Stomach smooth muscle (tissue), 2 donors: ENCODE measurements around the gene FREM2.
A peak's percentile ranks its signal among the peaks of the same experiment; 100 is the strongest.

Source experiments
- H3K27ac ChIP-seq: one replicate; pipeline ENCODE4 v1.7.0; 2013; ENCODE audit warnings: mild to moderate bottlenecking, low read length, inconsistent platforms
- H3K27me3 ChIP-seq, 2 donors: one replicate each; pipeline ENCODE4 v1.7.0; 2013; ENCODE audit warnings: low read length in 2 of 2; ENCODE audit not compliant: insufficient read depth in 2 of 2, control insufficient read depth in 1 of 2
- H3K36me3 ChIP-seq, 2 donors: one replicate each; pipeline ENCODE4 v1.7.0; 2013; ENCODE audit warnings: low read length in 2 of 2; ENCODE audit not compliant: control insufficient read depth in 2 of 2, insufficient read depth in 2 of 2
- H3K4me1 ChIP-seq: one replicate; pipeline ENCODE4 v1.7.0; 2013; ENCODE audit warnings: low read length; ENCODE audit not compliant: control insufficient read depth, insufficient read depth
- H3K4me3 ChIP-seq, 2 donors: one replicate each; pipeline ENCODE4 v1.7.0; 2013; ENCODE audit warnings: low read length in 2 of 2
- H3K9ac ChIP-seq, 2 donors: one replicate each; pipeline ENCODE4 v1.7.0; 2013; ENCODE audit warnings: low read length in 2 of 2, mild to moderate bottlenecking in 1 of 2
- H3K9me3 ChIP-seq, 2 donors: one replicate each; pipeline ENCODE4 v1.7.0; 2013; ENCODE audit warnings: low read length in 2 of 2; ENCODE audit not compliant: control insufficient read depth in 2 of 2
- donor health status: healthy.
- donor health status: Pancreatic carcinoma.

FREM2 gene

GRCh38 chr13:38664906-38665305 is 22.0 kb upstream of the FREM2 start:
- Histone ChIP-seq H3K36me3 (no peaks in the 10 kb centered on the region), H3K9ac (no peak overlapping the region), H3K4me1 (no peaks in the 10 kb centered on the region), H3K27ac (no peak overlapping the region), H3K4me3 (no peak overlapping the region), H3K27me3 (no peaks in the 10 kb centered on the region), H3K9me3 (no peaks in the 10 kb centered on the region)

- Histone ChIP-seq H3K9ac (no peak overlapping the region), H3K4me3 (no peak overlapping the region), H3K9me3 (no peaks in the 10 kb centered on the region), H3K27me3 (no peaks in the 10 kb centered on the region), H3K27ac (no peak overlapping the region), H3K36me3 (no peaks in the 10 kb centered on the region), H3K4me1 (peaks cover 6% of the 10 kb centered on the region)
Observed at GRCh38 chr13:38667526-38668109, 19.3 kb upstream of the FREM2 start.

- H3K36me3 ChIP-seq, result no peaks in the 10 kb centered on the region
- no peak overlapping the region for H3K27ac ChIP-seq
- no peaks in the 10 kb centered on the region for H3K9me3 ChIP-seq
- no peaks in the 10 kb centered on the region for H3K27me3 ChIP-seq
- H3K9ac ChIP-seq, result no peak overlapping the region
- H3K4me3 ChIP-seq, result no peak overlapping the region
- H3K4me1 ChIP-seq, result peaks cover 6% of the 10 kb centered on the region
Observed at GRCh38 chr13:38669234-38669964, 17.5 kb upstream of the FREM2 start.

- Histone ChIP-seq H3K9me3 (no peaks in the 10 kb centered on the region), H3K4me3 (no peak overlapping the region), H3K4me1 (peaks cover 6% of the 10 kb centered on the region), H3K36me3 (no peaks in the 10 kb centered on the region), H3K9ac (no peak overlapping the region), H3K27me3 (no peaks in the 10 kb centered on the region), H3K27ac (no peak overlapping the region)
Observed at GRCh38 chr13:38670627-38671026, 16.2 kb upstream of the FREM2 start.

- H3K4me3 ChIP-seq, result no peak overlapping the region
- H3K9ac ChIP-seq, result no peak overlapping the region
- H3K36me3 ChIP-seq, result no peaks in the 10 kb centered on the region
- no peaks in the 10 kb centered on the region for H3K9me3 ChIP-seq
- H3K4me1 ChIP-seq, result peaks cover 6% of the 10 kb centered on the region
- H3K27ac ChIP-seq, result no peak overlapping the region
- H3K27me3 ChIP-seq, result no peaks in the 10 kb centered on the region
Observed at GRCh38 chr13:38671980-38672379, 14.9 kb upstream of the FREM2 start.

GRCh38 chr13:38674208-38674607 is 12.7 kb upstream of the FREM2 start:
- peaks cover 6% of the 10 kb centered on the region for H3K4me1 ChIP-seq
- no peak overlapping the region for H3K9ac ChIP-seq
- no peaks in the 10 kb centered on the region for H3K27me3 ChIP-seq
- no peak overlapping the region for H3K27ac ChIP-seq
- H3K4me3 ChIP-seq, result no peak overlapping the region
- no peaks in the 10 kb centered on the region for H3K36me3 ChIP-seq
- H3K9me3 ChIP-seq, result no peaks in the 10 kb centered on the region

- Histone ChIP-seq H3K27ac (no peak overlapping the region), H3K4me3 (peak overlapping the region in 1 of 2 donors; percentile 1), H3K27me3 (peaks cover 0 to 4% of the 10 kb centered on the region in 2 donors), H3K36me3 (no peaks in the 10 kb centered on the region), H3K4me1 (peaks cover under 1% of the 10 kb centered on the region), H3K9ac (no peak overlapping the region), H3K9me3 (no peaks in the 10 kb centered on the region)
Observed at GRCh38 chr13:38680912-38681311, 6.0 kb upstream of the FREM2 start.

- H3K27me3 ChIP-seq, result peaks cover 6 to 7% of the 10 kb centered on the region in 2 donors
- H3K27ac ChIP-seq, result no peak overlapping the region
- H3K9ac ChIP-seq, result no peak overlapping the region
- H3K36me3 ChIP-seq, result no peaks in the 10 kb centered on the region
- no peaks in the 10 kb centered on the region for H3K9me3 ChIP-seq
- peaks cover 16% of the 10 kb centered on the region for H3K4me1 ChIP-seq
- H3K4me3 ChIP-seq, result no peak overlapping the region
Observed at GRCh38 chr13:38684714-38685113, 2.2 kb upstream of the FREM2 start.

GRCh38 chr13:38685431-38685830 is 1.4 kb upstream of the FREM2 start:
- no peak overlapping the region for H3K4me3 ChIP-seq
- H3K9me3 ChIP-seq, result no peaks in the 10 kb centered on the region
- peaks cover 16% of the 10 kb centered on the region for H3K4me1 ChIP-seq
- no peak overlapping the region for H3K9ac ChIP-seq
- peaks cover 6 to 7% of the 10 kb centered on the region in 2 donors for H3K27me3 ChIP-seq
- no peaks in the 10 kb centered on the region for H3K36me3 ChIP-seq
- H3K27ac ChIP-seq, result no peak overlapping the region

- H3K4me1 ChIP-seq, result peaks cover 16% of the 10 kb centered on the region
- H3K4me3 ChIP-seq, result peak overlapping the region; percentile 76 to 80
- no peak overlapping the region for H3K9ac ChIP-seq
- no peaks in the 10 kb centered on the region for H3K9me3 ChIP-seq
- H3K27me3 ChIP-seq, result peaks cover 6 to 7% of the 10 kb centered on the region in 2 donors
- no peaks in the 10 kb centered on the region for H3K36me3 ChIP-seq
- H3K27ac ChIP-seq, result no peak overlapping the region
Observed at GRCh38 chr13:38685974-38686576, 802 bp upstream of the FREM2 start.
